HFF-Myc (cell line): ENCODE measurements around the gene RNPS1.

Experiments
- DNase-seq: peaks from one replicate; pipeline ENCODE4 v3.0.0-alpha.2; 2011; ENCODE audit warnings: low read depth; ENCODE audit errors: extremely low read depth
- H3K4me3 ChIP-seq: replicated peaks from 2 replicates; pipeline ENCODE4 v1.5.1; 2011; ENCODE audit warnings: low read depth, mild to moderate bottlenecking, control low read depth, low read length
- CTCF ChIP-seq: IDR thresholded peaks from 2 replicates; pipeline ENCODE4 v1.5.1; 2012; ENCODE audit warnings: mild to moderate bottlenecking, low read depth, low read length, control low read depth; ENCODE audit errors: missing control alignments

The RNPS1 gene

GRCh38 chr16:2214719-2214968 lies 53.3 kb downstream of the RNPS1 start, which contains the start of gene PGP:
Gene PGP, minus strand, starts transcription at chr16:2214840. Its CDS starts 63 bp downstream, at chr16:2214777.
- H3K4me3 ChIP-seq = peak within 1 kb of the TSS; percentile 68
- DNase-seq = no peak
- TF ChIP-seq CTCF = no peak

DNA sequence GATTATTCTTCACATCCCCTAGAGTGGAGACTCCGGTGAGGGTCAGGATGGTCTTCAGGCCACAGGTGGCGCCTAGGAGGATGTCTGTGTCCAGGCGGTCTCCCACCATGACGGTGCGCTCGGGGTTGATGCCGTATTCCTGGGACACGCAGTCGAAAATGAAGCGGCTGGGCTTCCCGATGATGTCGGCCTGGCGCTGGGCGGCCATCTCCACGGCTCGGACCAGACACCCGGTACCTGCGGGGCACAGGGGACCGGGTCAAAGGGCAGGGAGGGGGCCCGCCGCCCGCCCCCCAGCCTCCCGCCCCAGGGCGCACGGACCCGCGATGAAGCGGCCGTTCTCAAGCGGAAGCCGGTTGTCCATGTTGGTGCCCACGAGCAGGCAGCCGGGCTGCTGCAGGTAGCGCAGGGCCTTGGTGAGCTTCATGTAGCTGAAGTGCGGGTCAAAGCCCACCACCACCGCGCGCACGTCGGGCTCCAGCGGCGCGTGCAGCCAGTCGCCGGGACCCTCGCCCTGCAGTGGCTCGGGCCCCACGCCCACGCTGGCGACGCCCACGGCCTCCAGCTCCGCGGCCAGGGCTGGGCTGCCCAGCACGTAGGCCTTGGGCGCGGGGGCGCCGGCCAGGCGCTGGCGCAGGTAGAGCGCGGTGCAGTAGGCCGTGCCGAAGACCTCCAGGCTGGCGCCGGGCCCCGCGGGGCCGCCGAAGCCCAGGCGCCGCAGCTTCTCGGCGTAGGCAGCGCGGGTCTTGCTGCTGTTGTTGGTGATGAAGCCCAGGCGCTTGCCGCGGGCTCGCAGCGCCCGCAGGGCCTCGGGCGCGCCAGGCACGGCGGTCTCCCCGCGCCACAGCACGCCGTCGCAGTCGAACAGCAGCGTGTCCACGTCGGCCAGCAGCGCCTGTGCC lies 53.9 kb downstream of the RNPS1 start:
- no peak for TF ChIP-seq CTCF
- no peak for DNase-seq
- peak overlapping the region; percentile 68 for H3K4me3 ChIP-seq

DNA sequence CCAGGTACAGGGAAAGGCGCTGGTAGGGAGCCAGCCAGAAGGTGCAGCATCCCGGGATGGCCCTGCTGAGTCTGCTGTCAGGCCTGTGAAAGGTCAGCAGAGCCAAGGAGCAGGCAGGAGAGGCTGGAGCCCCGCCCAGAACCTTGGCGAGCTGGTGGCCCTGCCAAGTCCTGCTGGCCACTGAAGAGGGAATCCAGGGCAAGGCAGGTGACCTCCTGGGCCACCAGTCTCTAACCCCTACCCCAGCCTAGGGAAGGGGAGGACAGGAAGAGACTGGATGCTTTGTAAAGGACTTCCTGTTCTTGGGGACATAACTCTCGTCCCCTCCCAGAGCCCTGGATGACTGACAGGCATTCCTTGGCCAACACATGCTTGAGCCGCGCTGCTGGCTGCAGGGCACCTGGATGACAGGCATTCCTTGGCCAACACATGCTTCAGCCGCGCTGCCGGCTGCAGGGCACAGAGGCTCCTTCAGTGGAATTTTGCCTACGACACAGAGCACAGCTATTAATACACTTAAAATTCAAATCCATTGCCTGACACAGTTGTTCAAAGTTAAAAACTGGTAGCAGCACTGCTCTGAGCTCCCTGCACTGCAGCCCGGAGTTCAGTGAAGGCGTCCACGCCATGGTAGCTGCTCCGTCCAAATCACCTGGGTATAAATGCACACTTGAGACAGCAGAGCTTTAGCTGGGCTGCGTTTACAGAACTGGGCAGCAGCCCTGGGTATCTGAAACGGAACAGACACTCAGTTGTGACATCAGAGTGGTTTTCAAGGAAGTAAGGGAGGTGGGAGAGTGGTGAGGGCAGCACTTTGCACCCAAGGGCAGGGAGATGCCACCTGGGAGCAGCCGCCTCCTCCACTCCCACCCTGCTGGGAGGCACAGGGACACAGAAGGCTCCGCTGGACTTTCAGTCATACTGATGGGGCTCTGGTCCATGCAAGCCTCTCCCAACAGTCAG lies 55.3 kb downstream of the RNPS1 start:
- peak overlapping the region; percentile 68 for H3K4me3 ChIP-seq
- no peak for DNase-seq
- TF ChIP-seq CTCF = no peak

GRCh38 chr16:2211923-2212347 lies 56.0 kb downstream of the RNPS1 start:
- H3K4me3 ChIP-seq = peak overlapping the region; percentile 68; the same call in 1 of the 2 replicates
- TF ChIP-seq CTCF = no peak
- DNase-seq = no peak

DNA sequence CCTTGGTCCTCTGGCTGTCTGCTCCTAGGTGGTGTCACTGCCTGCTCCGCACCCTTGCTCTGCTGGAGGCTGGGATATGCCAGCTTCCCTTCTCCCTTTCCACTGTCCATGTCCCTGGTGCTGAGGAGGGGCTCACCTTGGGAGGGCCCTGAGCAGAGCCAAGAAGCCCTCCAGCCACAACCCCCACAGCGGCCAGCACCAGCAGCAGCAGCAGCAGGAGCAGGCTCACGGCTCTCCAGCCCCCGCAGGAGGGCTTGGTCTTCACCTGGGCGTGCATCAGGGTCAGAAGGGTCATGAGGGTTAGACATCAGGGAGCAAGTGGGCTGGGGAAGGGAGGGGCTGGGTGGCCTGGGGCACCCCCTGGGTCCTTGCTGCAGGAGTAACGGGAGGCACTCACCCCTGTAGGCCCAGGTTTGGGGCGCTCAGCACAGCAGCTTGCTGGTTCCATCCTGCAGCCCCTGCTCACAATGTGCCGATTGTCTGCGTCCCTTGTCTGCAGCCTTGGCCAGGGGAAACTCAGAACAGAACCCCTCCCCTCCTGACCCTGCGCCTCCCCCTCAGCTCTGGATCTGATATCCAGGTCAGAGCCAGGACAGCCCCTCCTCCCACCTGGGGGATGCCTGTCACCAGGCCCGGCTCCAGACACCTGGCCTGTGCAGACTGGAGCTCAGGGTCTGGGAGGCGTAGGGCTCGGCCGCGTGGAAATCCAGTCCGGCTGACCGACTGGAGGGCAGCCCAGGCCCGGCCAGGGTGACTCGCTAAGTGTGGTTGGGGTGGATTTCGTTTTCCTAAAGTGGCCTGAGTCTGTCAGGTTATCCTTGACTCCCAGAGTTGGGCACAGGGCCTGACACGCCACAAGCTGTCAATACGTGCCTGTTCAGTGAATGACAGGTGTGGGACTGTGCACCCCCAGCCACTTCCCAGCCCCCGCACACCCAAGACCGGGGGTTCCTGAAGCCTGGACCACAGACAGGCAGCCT lies 57.2 kb downstream of the RNPS1 start, which contains the start of gene BRICD5:
BRICD5 (minus strand) TSS at position 478 of the 980 bp plus-strand sequence; CDS start at position 448, 30 bp downstream.
- DNase-seq = no peak
- no peak within 1 kb of the TSS for H3K4me3 ChIP-seq
- no peak for TF ChIP-seq CTCF

DNA sequence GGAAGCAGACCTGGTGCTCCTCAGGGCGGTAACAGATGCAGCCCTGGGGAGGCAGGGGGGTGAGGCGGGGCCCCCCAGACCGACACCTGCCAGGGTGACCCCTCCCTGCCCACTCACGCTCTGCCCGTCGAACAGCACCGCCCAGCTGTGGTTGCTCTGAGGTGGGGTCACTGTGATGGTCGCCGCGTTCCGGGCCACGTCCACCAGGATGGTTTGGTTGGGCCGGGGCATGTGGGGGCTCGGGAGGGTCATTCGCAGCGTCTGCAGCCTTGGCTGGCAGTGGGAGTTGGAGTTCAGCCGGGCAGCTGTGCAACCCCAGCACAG lies 58.0 kb downstream of the RNPS1 start:
- DNase-seq = no peak
- no peak overlapping the region for H3K4me3 ChIP-seq
- TF ChIP-seq CTCF = no peak
